ENCODE measurements around the gene SMC3. TPM values are rescaled to one million over a fixed set of nuclear protein-coding genes. Genes with fewer than 3 reads are reported as not detected.

Gene SMC3
- total and polyA plus RNA-seq, 2 of the 13 experiments (the other 11 are each of a cell fraction or from before 2014, with no cell fraction given), result 11.7 to 48.0 TPM

DNA sequence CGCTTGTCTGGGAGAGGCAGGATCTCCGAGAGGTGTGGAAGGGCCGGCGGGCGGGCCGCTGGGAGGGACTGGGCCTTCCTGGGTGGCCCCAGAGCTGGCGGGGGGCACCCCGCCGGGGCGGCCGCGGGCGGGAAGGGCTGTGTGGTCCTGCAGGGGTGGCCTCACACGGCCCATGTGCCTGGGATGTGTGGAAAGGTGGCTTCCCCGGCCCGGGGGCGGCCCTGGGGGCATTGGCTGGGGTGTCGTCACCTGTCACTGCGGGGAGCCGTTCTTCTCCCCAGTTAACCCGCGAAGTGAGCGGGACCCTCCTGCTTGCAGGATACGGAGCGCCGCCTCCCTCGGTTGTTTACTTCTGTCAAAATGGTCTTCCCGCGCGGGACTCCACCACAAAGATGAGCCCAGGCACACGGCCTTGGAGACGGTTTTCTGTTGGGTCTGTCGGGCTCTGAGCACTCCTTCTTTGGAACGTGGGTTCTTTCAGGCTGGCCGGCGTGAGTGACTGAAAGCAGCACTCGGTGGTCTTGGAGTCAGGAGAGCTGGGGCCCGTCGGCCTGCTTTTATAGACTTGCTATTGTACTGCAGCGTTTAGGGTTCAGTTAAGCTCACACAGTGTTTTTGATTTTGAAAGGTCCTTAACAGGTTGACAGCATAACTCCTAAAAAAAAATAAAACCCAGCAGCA lies 700 bp downstream of the SMC3 start:
- H2AFZ ChIP-seq (ENCODE audit: low read length), result no peak overlapping the region
- BruUV-seq (replicated peaks), result no TSS peak
- TF ChIP-seq TEAD2 (CRISPR knock-in tag; IDR thresholded peaks at IDR 0.05) (no peak), ARNT2 (CRISPR knock-in tag; IDR thresholded peaks at IDR 0.05; ENCODE audit: low read depth) (no peak; the same call in 1 of the 2 replicates), ZNF205 (CRISPR knock-in tag; IDR thresholded peaks at IDR 0.05) (no peak), ARID5B (CRISPR knock-in tag; IDR thresholded peaks at IDR 0.05) (0 out of 2 replicates have a peak, but pooled peaks have one; percentile 1), ZSCAN21 (CRISPR knock-in tag; IDR thresholded peaks at IDR 0.05; ENCODE audit: borderline replicate concordance) (no peak), ZNF275 (CRISPR knock-in tag; IDR thresholded peaks at IDR 0.05; ENCODE audit: borderline replicate concordance) (no peak), IKZF1 (IDR thresholded peaks at IDR 0.05) (no peak), FOSL1 (CRISPR knock-in tag; IDR thresholded peaks at IDR 0.05; ENCODE audit: borderline replicate concordance) (no peak; the same call in 1 of the 2 replicates), ZNF569 (CRISPR knock-in tag; IDR thresholded peaks at IDR 0.05; ENCODE audit: borderline replicate concordance) (no peak), PLSCR1 (CRISPR knock-in tag; IDR thresholded peaks at IDR 0.05; ENCODE audit: borderline replicate concordance) (no peak), TOPORS (CRISPR knock-in tag; IDR thresholded peaks at IDR 0.05) (no peak), HOXA5 (CRISPR knock-in tag; IDR thresholded peaks at IDR 0.05) (no peak), ZFY (CRISPR knock-in tag; IDR thresholded peaks at IDR 0.05) (peak; percentile 75), ZNF276 (CRISPR knock-in tag; IDR thresholded peaks at IDR 0.05; ENCODE audit: low read depth) (no peak), FOXA3 (CRISPR knock-in tag; IDR thresholded peaks at IDR 0.05) (peak; percentile 38; the same call in 1 of the 2 replicates), ZNF777 (CRISPR knock-in tag; IDR thresholded peaks at IDR 0.05) (0 out of 2 replicates have a peak, but pooled peaks have one; percentile 22)

More for the DNA sequence above, 700 bp downstream of the SMC3 start:
- Histone ChIP-seq H3K36me3 (replicated peaks in 1 of 2; ENCODE audit: control insufficient read depth in 1 of 2, insufficient read depth in 2 of 2, low read length in 2 of 2) (peaks cover 0 to 9% of the 10 kb centered on the region in 2 experiments; a peak in 3 of 5 replicates), H3K27ac (ENCODE audit: extremely low read length, insufficient read depth, low read length) (peak overlapping the region; percentile 93), H3K9ac (ENCODE audit: insufficient read depth, low read depth, low read length) (peak overlapping the region; percentile 96), H3K4me3 (replicated peaks in 1 of 3; ENCODE audit: insufficient read depth in 1 of 3, low read depth in 2 of 3, low read length in 3 of 3) (peak overlapping the region; percentile 84 to 93 (median 84)), H3K79me2 (ENCODE audit: insufficient read depth, low read length) (peaks cover 57% of the 10 kb centered on the region), H3K9me3 (ENCODE audit: low read length) (no peaks in the 10 kb centered on the region), H3K27me3 (ENCODE audit: control insufficient read depth in 1 of 2, insufficient read depth in 2 of 2, low read length in 2 of 2) (peaks cover 0 to 7% of the 10 kb centered on the region in 2 experiments; a peak in 2 of 5 replicates), H3K4me1 (ENCODE audit: insufficient read depth, low read length) (peaks cover 48% of the 10 kb centered on the region), H3K4me2 (ENCODE audit: low read depth, low read length) (peak overlapping the region; percentile 85), H4K20me1 (ENCODE audit: insufficient read depth, low read length) (peaks cover 22% of the 10 kb centered on the region; the same call in 1 of the 2 replicates)
- ATAC-seq (peak; percentile 54), DNase-seq (ENCODE audit: low spot score) (peak; percentile 21), FAIRE-seq (no peak)
- ChIA-PET POLR2A (interaction anchor here (1.4 kb wide), 1 partner anchor 264 kb away, joined by 3 read pairs; no protein-coding TSS in a partner anchor), CTCF (ENCODE audit: low intra/inter-chr PET ratio, low total read pairs) (no interaction called here)
- WGBS (ENCODE audit: low lambda C conversion rate), result 1% methylated on average over 15 of the region's 40 CpGs
- intact Hi-C loops (cut with micrococcal nuclease; ENCODE audit: unreplicated experiment) (loop anchor here (5.0 kb wide), 1 partner anchor 341 kb away; no protein-coding TSS in a partner anchor), in situ Hi-C loops (cut with HindIII; ENCODE audit: extremely low pct_ligation_motif_present, low pct_unique_long_range_greater_than_20kb) (no loop called here)
